ENCODE measurements around the gene LSP1.

LSP1 gene

GRCh38 chr11:1851468-1852180 is 1.3 kb upstream of the LSP1 start:
- DNase-seq = no peak

- DNase-seq = no peak
Observed at GRCh38 chr11:1852271-1852876, 510 bp upstream of the LSP1 start.

GRCh38 chr11:1853376-1854131 is 670 bp downstream of the LSP1 start:
- DNase-seq = no peak

- no peak for DNase-seq
Observed at GRCh38 chr11:1854132-1854948, 1.5 kb downstream of the LSP1 start.

- no peak for DNase-seq
Observed at GRCh38 chr11:1854949-1855885, 2.3 kb downstream of the LSP1 start.

DNA sequence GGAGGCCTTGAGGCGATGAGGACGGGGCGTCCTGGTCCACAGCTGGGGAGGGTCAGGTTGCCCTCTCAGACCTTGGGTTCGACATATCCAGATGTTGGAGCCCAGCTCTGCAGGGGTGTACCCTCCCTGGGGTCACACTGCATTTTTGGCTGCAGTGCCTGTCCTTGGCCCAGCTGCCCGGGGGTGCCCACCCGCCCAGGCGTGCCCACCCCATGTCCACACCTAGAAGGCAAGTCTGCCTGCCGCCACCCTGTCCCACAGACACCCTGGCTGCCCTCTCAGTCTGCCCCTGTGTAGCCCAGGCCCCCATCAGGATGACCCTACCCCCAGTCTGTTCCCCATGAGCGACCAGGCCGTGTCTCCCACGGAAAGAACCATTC is 3.0 kb downstream of the LSP1 start:
- DNase-seq = no peak

GRCh38 chr11:1856306-1857005 is 3.6 kb downstream of the LSP1 start:
- DNase-seq = no peak

DNA sequence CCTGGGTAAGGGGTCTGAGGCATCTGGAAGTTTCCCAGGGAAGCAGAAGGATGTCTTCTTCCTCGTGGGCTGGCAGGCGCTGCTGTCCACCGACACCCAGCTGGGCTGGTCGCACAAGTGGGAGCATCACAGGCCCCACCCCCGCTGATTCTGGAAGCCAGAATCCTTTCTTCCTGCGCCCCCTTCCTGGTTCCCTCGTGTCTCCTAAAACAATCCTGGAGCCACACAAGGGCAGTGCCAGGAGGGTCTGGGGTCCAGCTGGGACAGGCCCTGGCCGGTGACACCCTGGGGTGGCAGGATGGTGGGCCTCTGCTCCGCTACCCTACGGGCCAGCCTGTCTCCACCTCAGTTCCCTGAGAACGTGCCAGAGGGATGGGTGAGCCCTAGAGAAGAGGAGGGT is 4.2 kb downstream of the LSP1 start:
- DNase-seq = no peak

- no peak for DNase-seq
Observed at GRCh38 chr11:1858154-1858553, 5.3 kb downstream of the LSP1 start.

GRCh38 chr11:1858576-1858975 is 5.7 kb downstream of the LSP1 start:
- DNase-seq = no peak

DNA sequence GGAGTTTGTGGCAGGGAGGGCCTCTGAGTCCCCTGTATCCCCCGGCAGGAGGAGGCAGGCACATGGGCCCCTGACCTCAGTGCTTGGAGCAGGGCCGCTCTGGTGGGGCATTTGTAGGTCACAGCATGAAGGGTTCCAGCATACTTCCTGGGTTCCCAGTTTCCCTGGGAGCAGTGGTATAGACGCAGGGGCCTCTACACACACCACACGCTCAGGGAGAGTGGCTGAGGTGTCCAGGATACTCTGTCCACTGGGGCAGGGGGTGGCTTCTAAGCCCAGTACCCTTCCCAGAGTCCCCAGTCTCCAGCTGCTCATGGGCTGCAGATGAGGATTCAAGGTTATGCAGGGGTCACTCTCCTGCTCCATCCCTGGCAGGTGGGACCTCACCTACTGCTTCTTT is 6.1 kb downstream of the LSP1 start:
- no peak for DNase-seq

DNA sequence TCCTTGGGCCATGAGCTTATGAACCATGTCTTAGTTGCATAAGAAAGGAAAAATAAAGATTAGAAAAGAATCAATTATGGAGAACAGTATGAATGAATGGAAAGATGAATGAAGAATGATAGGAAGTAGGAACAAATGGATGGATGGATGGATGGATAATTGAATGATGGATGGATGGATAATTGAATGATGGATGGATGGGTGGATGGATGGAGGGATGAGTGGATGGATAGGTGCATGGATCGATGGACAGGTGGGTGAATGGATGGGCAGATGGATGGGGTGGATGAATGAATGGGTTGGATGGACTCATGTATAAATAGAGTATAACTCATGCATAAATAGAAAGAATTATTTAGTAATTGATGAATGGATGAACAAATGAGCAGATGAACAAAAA is 7.2 kb downstream of the LSP1 start:
- DNase-seq = no peak

- no peak for DNase-seq
Observed at GRCh38 chr11:1861435-1862411, 8.8 kb downstream of the LSP1 start.

- no peak for DNase-seq
Observed at GRCh38 chr11:1862588-1863351, 9.9 kb downstream of the LSP1 start.

- no peak for DNase-seq
Observed at GRCh38 chr11:1863352-1864216, 10.7 kb downstream of the LSP1 start.

DNA sequence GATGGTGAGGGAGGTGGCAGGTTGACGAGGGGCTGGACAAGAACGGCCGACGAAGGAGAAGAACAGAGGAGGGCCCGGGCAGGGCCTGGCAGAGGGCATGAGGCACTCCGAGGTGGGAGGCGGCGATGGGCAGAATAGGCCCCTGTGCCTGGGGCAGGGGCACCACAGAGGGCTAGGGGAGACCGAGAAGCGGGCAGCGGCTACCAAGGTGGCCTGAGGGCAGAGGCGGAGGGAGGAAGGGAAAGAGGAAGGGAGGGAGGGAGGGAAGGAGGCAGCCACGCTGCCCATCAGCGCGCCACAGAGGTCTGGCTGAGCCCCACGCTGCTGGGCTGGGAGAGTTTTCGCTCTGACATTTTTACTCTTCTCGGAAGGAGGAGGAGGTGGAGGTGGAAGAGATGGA is 11.3 kb downstream of the LSP1 start:
- DNase-seq = no peak

DNA sequence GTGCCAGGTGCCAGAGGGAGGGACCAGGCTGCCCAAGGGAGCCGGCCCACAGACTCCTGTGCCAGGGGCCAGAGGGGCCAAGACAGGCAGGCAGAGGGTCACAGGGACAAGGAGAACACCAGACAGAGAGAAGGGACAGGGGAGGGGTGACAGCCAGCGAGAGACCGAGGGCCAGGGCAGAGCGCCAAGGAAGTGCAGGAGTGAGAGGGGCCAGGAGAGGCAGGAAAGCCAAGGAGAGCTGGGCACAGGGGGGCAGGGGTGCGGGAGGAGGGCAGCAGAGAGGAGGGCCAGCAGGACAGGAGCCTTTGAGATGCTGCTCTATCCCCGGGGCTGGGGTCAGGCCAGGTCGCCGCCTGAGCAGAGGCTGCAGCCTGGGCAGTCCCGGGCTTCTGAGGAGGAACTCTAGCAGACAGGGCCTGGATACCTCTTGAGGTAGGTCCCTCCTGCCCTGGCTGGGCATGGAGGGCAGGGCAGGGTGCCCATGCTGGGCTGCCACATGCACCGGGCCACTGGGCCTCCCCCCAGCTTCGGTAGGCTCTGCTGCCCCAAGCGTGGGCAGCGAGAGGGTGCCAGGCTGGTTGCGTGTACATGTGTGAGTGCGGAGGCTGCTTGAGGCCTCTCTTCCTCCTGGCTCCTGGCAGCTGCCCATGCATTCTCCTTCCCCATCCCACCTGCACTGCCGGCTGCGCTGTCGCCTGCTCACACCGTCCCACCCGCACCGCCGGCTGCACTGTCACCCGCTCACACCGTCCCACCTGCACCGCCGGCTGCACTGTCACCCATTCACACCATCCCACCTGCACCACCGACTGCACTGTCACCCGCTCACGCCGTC is 12.2 kb downstream of the LSP1 start:
- no peak for DNase-seq

GRCh38 chr11:1866226-1866625 is 13.3 kb downstream of the LSP1 start:
- no peak for DNase-seq
